Neural crest cell (in vitro differentiated cells): ENCODE data around the gene KIF25. TPM values are rescaled to one million over a fixed set of nuclear protein-coding genes. Genes with fewer than 3 reads are reported as not detected.
A peak's percentile ranks its signal among the peaks of the same experiment; 100 is the strongest.

ENCODE experiments used
- DNase-seq: peaks from one replicate; pipeline ENCODE4 v3.0.0; 2021; ENCODE audit warnings: low read depth, mixed read lengths, low spot score
- H3K27ac Mint-ChIP-seq: one replicate; pipeline ENCODE4 v1.8.0; 2021; ENCODE audit warnings: mild to moderate bottlenecking, mixed read lengths; ENCODE audit not compliant: unreplicated experiment
- H3K27me3 Mint-ChIP-seq: 2 replicates; pipeline ENCODE4 v1.8.0; 2021; ENCODE audit warnings: low read depth, mild to moderate bottlenecking, mixed read lengths
- H3K36me3 Mint-ChIP-seq: 2 replicates; pipeline ENCODE4 v1.8.0; 2021; ENCODE audit warnings: low read depth, mild to moderate bottlenecking, mixed read lengths
- H3K4me1 Mint-ChIP-seq: 2 replicates; pipeline ENCODE4 v1.8.0; 2021; ENCODE audit warnings: mixed read lengths
- H3K4me3 Mint-ChIP-seq: one replicate; pipeline ENCODE4 v1.8.0; 2021; ENCODE audit warnings: mild to moderate bottlenecking, mixed read lengths
- H3K9me3 Mint-ChIP-seq: 2 replicates; pipeline ENCODE4 v1.8.0; 2021; ENCODE audit warnings: mixed read lengths
- CTCF ChIP-seq: fragments of 200-600 bp; sonication (generic); conservative IDR thresholded peaks from 2 replicates; pipeline ENCODE4 v1.5.0; 2021; ENCODE audit warnings: antibody characterized with exemption, mild to moderate bottlenecking
- total RNA-seq: library from RNA; stranded (reverse); gene quantifications from 2 replicates; pipeline ENCODE4 v1.2.1, GENCODE V29; 2021

The KIF25 gene
- total RNA-seq, 1 donor from 2014 or later, result 0.72 TPM

- H3K9me3 Mint-ChIP-seq, result no peaks in the 10 kb centered on the region
Observed at GRCh38 chr6:168055696-168056489, 58.4 kb downstream of the KIF25 start.

DNA sequence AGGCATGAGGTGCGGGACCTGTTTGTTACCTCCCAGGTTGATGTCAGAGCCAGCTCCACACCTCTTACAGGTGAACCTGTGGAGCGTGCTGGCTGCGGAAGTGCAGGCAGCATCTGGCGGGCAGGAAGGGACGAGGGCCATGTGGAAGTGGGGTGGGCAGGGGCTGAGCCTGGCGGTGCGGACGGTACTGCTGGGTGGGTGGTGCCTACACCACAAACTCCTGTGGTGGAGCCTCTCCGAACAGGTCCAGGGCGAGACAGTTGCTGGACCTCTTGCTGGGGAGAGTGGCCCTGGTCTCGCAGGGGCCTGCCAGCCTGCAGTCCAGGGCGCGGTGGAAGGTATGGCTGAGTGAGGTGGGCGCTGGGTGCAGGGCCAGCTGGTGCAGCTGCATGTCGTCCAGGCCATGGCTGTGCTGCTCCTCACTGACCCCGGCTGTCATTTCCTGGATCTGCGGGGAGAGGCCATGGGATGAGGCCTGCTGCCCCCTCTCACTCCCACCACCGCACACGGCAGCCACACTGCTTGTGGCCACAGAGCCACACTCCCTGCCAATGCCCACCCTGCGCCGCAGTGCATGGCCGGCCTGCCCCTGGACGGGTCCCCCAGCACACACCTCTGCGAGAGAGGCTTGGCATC, 59.5 kb downstream of the KIF25 start:
- H3K4me3 Mint-ChIP-seq, result no peak overlapping the region
- TF ChIP-seq CTCF, result no peak
- no peak for DNase-seq
- no peaks in the 10 kb centered on the region for H3K36me3 Mint-ChIP-seq
- H3K27ac Mint-ChIP-seq, result peak overlapping the region; percentile 62
- H3K9me3 Mint-ChIP-seq, result no peaks in the 10 kb centered on the region
- no peaks in the 10 kb centered on the region for H3K4me1 Mint-ChIP-seq
- no peaks in the 10 kb centered on the region for H3K27me3 Mint-ChIP-seq

More at GRCh38 chr6:168055696-168056489, 58.4 kb downstream of the KIF25 start:
- TF ChIP-seq CTCF, result no peak
- no peaks in the 10 kb centered on the region for H3K36me3 Mint-ChIP-seq
- no peaks in the 10 kb centered on the region for H3K27me3 Mint-ChIP-seq
- no peak overlapping the region for H3K27ac Mint-ChIP-seq
- H3K4me1 Mint-ChIP-seq, result no peaks in the 10 kb centered on the region
- H3K4me3 Mint-ChIP-seq, result no peak overlapping the region
- DNase-seq, result no peak

DNA sequence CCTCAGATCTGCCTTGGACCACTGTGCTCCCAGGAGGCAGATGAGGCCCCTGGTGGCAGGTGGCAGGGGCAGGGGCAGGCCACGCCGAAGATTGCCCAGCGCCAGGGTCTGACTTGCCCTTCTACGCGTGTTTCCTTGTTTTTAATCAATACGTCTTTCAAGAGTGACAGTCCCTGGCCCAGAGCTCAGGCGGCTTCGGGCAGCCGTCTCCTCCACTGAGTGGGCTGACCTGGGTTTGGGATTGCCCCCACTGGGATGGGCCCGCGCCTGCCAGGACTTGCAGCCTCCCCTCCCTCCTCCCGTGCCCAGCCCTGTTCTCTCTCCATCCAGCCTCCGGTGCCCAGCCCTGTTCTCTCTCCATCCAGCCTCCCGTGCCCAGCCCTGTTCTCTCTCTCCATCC, 60.4 kb downstream of the KIF25 start:
- TF ChIP-seq CTCF, result no peak
- DNase-seq, result no peak
- Mint-ChIP-seq H3K27ac (no peak overlapping the region), H3K27me3 (no peaks in the 10 kb centered on the region), H3K9me3 (no peaks in the 10 kb centered on the region), H3K4me1 (no peaks in the 10 kb centered on the region), H3K4me3 (no peak overlapping the region), H3K36me3 (no peaks in the 10 kb centered on the region)

GRCh38 chr6:168058691-168059551, 61.5 kb downstream of the KIF25 start:
- TF ChIP-seq CTCF, result no peak
- Mint-ChIP-seq H3K36me3 (no peaks in the 10 kb centered on the region), H3K27me3 (no peaks in the 10 kb centered on the region), H3K27ac (no peak overlapping the region), H3K4me1 (no peaks in the 10 kb centered on the region), H3K4me3 (no peak overlapping the region), H3K9me3 (no peaks in the 10 kb centered on the region)
- DNase-seq, result no peak

GRCh38 chr6:168060521-168060931, 63.1 kb downstream of the KIF25 start:
- H3K36me3 Mint-ChIP-seq, result no peaks in the 10 kb centered on the region
- peak overlapping the region; percentile 50 for H3K27ac Mint-ChIP-seq
- H3K9me3 Mint-ChIP-seq, result no peaks in the 10 kb centered on the region
- no peaks in the 10 kb centered on the region for H3K4me1 Mint-ChIP-seq
- DNase-seq, result peak; percentile 48
- peak; percentile 63 for TF ChIP-seq CTCF
- no peaks in the 10 kb centered on the region for H3K27me3 Mint-ChIP-seq
- no peak overlapping the region for H3K4me3 Mint-ChIP-seq
